NCI-H2227 (cell line): ENCODE measurements around the gene PCYOX1L.

ENCODE experiments used
- DNase-seq: peaks from one replicate; lab custom pipeline; 2025; ENCODE audit not compliant: unreplicated experiment; lab: John Stamatoyannopoulos, UW

Gene PCYOX1L

DNA sequence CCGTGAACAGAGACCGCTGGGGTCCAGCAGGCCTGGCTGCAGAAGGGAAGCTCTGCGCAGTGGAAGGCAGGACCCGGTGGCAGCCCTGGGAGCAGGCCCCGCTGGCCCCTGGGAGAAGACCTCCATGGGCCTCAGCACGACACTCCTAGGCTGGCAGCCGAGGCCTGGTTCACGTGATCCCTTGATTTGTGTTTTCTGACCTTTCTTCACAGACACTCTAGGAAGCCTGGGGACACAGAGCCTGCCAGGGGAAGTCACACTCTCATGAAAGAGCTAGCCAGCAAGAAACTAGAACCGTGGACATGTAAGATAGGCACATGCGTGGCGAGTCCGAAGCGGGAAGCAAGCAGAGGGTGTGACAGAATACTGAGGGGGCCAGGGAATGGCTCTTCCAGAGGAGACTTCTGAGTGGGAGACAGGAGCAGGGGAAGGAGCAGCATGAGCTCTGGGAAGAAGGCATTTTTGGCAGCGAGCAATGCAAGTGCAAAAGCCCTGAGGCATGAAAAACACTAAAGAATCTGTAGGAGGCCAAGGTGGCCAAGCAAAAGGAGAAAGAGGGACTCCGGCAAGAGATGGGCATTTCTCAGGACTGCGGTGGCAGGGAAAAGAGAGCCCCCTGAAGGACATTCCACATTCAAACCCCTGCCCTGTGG lies 47.8 kb downstream of the PCYOX1L start:
- no peak for DNase-seq

DNA sequence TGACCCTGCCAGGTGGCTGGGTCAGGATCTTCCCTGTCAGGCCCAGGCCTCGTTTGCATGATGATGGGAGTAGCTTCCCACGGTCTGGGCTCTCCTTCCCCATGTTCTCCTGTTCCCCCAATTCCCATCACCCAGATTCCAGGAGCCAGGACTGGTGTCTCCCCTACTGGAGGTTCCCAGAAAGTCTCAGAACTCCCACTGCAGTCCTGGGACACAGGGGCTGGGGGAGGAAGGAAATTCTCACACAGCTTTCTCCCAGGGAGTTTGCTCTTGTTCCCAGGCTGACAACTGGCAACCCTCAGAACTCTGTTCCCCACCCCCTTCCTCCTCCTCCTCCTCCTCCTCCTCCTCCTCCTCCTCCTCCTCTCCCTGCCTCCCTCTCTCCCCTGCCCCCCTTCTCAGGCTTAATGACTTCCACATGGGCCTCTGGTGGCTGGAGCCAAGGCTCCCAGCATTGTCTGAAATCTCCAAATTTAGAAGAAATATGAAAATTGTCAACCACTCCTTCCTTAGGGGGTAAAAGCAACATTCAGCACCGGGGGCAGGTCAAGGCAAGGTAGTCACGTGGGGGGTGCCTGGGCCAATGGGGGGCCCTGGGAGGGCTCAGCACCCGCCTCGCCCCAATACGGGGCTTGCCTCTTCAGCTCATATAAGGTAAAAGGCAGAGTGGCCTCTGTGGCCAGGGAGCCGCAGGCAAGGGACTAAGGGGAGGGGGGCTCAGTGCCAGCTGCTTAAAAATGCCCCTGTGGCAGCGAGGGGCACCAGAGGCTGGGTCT lies 48.5 kb downstream of the PCYOX1L start:
- no peak for DNase-seq

DNA sequence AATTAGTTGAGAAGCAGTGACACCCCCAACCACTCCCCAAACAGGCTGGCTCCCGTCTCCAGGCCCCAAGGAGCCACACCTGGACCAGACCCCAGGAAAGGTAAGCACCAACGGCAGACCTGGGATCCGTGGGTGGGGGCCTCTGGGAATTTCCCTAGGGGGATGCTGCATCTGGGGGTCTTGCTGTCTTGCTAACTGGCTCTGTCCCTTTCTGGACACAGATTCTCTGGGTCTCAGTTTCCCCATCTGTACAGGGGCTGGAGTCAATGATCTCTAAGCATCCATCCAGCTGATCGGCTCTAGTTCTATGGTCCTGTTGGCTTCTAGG lies 49.1 kb downstream of the PCYOX1L start:
- DNase-seq = no peak

GRCh38 chr5:149407323-149408251 lies 49.7 kb downstream of the PCYOX1L start:
- DNase-seq = no peak

- no peak for DNase-seq
Measured at GRCh38 chr5:149408252-149409099, 50.6 kb downstream of the PCYOX1L start.

DNA sequence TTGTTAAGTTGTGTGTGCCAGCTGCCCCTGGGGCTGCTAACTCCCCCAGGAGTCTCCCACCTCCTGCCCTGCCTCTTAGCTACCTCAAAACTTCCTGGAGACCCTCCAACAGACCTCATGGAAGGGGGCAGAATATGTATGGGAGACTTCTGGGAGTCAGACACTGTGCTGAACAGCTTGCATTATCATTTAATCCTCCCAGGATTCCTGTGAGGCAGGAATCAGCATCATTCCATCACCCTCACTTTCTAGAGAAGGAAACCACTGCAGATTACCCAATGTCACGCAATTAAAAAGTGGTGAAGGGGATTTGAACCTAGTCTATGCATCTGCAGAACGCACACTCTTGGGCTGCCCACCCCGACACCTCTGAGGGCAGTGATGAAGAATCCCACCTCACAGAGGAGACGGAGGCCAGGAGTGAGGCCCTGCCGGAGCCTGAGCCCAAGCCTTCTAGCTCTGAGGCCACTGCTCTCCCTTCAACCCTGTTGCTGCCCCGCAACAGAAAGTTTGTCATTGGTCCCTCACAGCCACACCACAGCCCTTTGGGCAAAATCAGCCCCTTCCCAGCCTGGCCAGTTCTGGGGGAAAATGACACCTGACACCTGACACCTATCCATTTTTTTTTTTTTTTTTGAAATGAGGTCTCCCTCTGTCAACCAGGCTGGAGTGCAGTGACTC lies 51.6 kb downstream of the PCYOX1L start:
- DNase-seq = no peak

DNA sequence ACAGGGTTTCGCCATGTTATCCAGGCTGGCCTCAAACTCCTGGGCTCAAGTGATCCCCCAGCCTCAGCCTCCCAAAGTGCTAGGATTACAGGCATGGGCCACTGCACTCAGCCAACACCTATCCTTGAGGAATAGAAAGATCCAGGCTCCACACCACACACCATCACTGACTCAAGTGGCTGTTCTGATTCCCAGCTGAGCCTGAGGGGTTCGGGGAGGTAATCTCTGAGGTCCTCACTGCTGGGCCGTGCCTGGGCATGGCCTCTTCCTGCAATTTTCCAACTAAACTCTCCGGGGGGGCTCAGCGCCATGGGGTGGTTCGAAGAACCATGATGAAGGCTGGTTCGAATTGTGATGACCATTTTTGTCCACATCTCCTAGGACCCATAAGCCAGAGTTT lies 52.2 kb downstream of the PCYOX1L start:
- no peak for DNase-seq

DNA sequence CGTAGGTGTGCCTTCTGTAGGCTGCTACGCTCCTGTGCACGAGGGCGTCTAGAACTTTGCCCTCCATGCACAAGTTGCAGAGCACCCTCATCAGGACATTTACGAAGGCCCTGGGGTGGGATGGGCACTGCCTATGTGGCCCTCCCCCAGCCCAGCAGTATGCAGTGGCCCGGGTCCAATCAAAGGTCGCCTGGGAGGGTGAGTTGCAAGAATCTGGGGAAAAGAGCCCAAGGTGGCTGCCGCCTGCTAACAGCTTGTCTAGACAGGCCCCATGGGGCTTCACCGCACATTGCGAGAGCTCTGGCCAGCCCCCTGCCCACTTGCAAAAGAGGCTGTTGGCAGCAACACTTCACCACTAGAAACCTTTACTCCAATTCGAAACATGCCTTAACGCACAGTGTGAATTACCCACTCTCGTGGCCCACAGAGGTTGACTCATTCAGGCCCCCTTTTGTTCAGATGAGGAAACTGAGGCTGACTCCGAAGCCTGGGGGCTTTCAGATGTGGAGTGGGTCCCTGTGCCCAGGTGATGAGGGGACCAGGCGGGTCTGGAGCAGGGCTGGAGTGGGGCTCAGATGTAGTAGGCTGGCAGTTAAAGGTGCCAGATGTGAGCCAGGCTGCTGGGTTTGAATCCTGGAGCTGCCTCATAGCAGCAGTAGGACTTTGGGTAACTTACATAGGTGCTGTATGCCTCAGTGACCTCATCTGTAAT lies 53.0 kb downstream of the PCYOX1L start:
- no peak for DNase-seq

- DNase-seq = no peak
Measured at GRCh38 chr5:149411738-149412519, 54.1 kb downstream of the PCYOX1L start.

GRCh38 chr5:149412783-149413476 lies 55.1 kb downstream of the PCYOX1L start:
- no peak for DNase-seq

GRCh38 chr5:149413477-149414210 lies 55.8 kb downstream of the PCYOX1L start:
- no peak for DNase-seq

GRCh38 chr5:149414405-149415065 lies 56.7 kb downstream of the PCYOX1L start:
- DNase-seq = no peak

DNA sequence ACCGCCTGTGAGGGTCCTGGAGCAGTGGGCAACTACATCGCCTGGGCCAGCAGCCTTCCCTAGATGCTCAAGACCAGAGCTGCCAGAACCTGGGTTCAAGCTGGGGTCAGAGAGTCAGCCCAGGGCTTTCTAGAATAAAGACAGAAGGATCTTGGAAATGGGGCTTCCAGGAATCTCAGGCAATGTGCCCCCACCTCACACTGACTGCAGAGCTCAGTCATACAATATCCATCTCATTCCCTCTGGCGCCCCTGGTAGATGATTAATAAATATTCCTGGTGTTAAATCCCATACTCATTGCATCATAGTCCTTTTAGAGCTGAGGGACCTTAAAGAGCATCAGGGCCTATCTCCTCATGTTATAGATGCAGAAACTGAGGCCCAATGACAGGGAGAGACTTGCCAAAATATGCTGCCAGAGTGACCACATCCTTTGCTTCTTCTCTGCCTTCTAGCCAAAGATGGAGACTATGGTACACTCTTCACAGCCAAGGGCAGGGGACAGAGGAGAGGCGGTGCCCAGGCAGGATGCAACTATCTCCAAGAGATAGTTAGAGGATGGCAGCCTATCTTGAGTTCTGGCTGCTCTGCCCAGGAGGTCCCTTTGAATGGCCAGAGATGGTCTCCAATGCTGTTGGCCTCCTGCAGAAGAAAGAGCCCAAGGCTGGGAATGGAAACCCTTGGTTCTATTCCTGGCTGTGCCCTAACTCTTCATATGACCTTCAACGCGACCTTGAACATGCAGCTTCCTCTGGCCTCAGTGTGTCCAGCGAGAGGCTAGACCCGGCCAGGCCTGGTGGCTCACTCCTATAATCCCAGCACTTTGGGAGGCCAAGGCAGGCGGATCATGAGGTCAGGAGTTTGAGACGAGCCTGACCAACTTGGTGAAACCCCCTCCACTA lies 57.5 kb downstream of the PCYOX1L start:
- no peak for DNase-seq

GRCh38 chr5:149416987-149417710 lies 59.3 kb downstream of the PCYOX1L start:
- DNase-seq = peak; percentile 16

DNA sequence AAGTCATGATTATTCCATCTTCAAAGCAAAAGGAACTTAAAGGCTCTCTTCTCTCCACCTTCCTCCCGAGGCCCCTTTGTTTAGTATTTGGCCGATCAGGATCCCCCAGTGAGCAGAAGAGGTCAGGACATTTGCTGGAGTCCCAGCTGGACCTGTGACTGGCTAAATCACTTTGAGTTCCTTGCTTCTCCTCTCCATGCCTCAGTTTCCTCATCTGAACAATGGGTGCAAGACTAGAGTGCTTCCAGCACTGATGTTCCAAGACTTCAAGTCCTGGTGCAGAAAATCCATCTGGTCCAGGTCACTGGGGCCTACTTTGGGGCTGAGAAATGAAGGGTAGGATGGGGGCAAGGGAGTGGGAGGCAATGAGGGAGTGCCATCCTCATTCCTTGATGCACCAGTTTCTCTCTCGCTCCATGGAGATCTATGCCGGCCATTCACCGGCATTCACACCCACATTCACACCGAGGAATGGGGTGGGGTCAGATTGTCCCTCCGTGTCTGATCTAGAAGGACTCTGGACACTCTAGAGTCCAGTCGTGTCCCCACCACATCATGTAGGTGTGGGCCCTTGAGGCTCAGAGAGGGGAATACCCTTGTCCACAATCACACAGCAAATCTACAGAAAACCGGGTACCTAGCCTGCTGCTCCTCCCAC lies 60.0 kb downstream of the PCYOX1L start:
- no peak for DNase-seq
